CD4-positive, alpha-beta T cell treated with Interleukin-6 for 4 hours (primary cell): ENCODE results near the gene CEP41.

Experiments used
- DNase-seq: peaks from one replicate; pipeline ENCODE4 v3.0.0-alpha.2; 2020; ENCODE audit warnings: mixed read lengths

CEP41 gene

DNA sequence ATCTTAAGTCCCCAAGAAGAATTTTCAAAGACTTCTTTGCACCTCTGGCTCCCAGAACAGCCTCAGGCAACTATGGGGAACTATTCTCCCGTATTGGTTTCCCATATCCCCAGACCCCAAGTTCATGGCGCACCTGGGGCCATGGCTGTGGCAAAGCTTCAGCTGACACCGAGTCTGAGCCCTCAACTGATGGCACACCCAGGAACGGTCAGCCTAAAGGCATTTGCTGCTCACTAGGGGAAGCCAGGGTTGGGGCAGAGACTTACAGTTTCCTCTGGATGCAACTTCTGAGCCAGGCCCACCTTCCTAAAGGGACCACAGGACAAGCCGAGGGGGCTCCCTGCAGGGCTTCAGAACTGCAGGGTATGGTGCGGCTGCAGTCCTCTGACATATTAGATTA lies 74.3 kb downstream of the CEP41 start:
- DNase-seq = no peak

DNA sequence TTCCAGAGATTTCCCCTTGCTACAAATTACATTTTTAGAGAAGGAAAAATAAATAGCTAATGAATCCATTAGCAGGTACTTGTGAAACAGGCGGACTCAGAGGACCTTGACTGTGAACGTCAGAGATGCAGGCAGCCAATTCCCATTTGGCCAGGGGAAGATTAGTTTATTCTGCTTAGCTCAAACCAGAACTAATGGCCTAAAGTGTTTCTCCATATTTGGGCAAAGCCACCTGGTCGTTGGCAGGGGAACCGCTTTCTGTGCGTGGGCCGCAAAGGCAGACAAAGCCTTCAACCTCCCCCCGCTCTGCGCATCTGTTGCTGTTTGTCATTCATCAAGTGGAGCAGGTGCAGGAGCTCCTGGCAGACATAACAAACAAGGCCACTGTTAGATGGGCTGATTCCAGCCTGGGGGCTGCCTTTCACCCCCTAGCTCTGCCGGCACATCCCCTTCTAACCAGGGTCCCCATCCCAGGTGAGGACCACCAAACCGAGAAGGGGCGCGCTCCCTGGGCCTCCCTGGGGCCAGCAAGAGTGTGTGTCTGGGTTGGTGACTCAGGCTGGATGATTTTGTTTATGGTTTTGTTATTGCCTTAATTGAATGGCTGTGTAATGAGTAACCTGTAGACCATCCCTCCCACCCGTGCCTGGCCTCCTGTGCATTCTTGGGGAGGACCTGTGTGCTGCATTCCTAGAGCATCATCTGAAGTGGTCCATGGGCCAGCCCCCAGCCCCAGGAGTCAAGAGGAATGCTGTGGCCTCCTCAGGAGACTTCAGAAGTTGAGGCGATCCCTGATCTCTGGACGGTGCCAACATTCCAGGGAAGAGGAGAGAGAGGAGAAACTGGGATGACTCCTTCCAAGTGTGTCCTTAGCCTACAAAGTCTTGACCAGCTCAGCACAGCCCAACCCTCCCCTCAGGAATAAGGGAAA lies 75.0 kb downstream of the CEP41 start:
- DNase-seq = no peak

DNA sequence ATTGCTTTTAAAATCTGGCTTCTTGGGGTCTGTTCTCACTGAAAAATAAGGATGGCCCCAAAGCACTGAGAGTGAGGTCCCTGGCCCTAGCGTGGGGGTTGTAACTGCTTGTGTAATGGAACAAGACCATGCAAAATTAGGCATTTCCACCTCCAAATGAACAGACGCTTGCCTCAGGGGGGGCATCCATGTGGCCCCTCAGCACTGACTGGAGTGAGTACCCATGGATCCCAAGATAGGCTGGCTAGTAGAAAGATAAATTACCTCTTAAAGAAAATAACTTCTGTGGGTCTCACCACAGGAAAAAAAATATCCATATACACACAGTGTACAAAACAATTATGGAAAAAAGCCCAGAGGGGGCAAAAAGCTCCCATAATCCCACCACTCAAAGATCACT lies 75.7 kb downstream of the CEP41 start:
- no peak for DNase-seq

DNA sequence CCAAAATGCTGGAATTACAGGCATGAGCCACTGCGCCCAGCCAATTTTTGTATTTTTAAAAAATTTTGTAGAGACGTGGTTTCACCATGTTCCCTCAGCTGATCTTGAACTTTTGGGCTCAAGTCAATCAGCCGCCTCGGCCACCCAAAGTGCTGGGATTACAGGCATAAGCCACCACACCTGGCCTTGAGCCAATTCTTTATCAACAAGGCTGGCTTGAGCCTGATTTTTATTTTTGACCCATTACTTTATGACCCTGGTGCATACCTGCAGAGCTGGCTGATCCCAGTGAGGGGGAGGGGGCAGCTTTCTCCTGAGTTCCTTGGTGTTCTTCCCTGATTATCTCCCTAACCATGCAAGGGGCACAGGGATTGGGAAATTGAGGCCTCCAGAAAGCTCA lies 76.4 kb downstream of the CEP41 start:
- DNase-seq = no peak

DNA sequence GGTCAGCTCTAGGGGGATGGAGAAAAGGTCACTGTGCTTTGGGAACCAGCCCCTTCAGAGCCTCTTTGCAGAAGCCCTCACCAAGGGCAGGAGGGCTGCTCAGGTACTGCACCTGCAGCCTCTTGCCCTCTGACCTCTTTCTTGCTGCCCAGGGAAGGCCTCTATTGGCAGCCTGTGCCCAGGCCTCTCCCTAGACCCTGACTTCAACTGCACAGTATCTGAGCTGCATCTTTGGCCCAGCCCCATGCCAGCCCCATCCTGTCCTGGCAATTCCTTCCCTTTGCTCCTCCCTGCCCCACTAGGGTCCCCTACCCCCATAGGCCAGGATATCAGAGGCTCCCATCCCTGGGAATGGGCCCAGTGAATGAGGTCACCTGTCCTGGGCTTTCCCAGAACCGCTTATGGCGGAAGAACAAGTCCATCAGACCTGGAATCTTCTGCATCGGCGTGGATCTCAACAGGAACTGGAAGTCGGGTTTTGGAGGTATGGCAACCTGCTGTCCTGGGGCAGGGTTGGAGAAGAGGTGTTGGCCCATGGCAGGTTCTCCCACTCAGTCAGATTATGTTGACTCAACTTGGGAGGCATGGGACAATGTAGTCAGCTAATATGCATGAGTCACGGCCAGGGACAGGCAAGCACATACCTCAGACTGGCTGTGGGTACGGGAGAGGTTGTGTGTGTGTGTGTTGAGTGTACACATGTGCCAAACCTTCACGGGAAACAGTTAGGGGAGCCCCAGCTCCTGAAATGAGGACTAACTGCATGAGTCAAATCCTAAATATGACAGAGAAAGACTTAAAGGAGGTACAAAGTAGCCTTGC lies 77.6 kb downstream of the CEP41 start:
- no peak for DNase-seq

DNA sequence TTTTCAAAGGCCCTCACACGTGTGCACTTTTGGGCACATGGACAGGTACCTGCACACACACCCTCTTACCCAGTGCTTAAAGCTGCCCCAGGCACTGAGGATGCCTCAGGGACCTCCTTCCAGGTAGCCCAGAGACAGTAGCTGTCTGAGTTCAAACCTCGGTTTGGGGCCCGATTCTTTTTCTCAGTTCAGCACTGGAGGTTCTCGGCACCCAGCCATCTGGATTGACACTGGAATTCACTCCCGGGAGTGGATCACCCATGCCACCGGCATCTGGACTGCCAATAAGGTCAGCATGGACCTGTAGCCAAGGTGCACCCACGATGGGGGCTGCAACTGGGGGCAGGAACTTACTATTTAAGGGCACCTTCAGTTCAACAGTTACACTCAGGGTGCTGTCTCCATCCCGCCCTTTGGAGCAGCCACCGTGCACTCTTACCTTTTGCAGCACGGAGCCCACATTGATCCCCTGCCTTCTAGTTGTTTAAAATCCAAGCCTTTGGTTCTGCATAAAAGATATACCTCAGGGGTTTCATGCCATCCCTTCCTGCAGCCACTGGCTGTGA lies 78.5 kb downstream of the CEP41 start:
- DNase-seq = no peak

DNA sequence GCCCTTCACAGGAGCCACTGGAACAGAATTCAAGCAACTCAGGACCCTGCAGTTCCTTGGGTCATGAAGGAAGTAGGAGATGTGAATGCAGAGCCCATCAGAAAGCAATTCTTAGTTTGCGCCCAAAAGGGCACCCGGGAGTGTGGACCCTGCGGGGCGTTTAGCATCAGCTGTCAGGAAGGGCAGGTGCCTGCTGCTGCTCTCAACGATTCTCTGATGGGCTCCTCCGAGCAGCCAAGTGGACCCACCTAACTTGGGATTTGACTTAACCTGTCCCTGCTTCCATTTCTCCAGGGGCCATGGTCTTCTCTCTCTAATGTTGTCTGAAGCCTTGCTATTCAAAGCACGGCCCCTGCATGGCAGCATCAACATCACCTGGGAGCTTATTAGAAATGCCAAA lies 79.1 kb downstream of the CEP41 start:
- no peak for DNase-seq

DNA sequence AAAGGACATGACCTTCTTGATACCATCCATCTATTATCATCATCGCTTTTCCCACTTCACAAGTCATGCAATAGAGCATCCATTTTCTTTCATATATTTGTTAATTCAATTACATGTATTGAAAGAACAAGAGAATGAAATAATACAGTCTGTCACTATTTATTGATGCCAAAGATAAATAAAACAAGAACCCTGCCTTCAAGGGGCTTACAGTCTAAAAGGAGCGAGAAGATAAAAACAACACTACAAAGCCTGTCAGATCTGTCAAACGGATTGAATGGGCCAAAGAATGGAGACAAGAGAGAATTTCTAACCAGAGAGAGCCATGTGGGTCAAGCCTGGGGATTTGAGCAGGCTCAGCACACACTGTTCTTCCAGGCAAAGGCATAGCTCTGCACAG lies 80.3 kb downstream of the CEP41 start:
- DNase-seq = no peak

DNA sequence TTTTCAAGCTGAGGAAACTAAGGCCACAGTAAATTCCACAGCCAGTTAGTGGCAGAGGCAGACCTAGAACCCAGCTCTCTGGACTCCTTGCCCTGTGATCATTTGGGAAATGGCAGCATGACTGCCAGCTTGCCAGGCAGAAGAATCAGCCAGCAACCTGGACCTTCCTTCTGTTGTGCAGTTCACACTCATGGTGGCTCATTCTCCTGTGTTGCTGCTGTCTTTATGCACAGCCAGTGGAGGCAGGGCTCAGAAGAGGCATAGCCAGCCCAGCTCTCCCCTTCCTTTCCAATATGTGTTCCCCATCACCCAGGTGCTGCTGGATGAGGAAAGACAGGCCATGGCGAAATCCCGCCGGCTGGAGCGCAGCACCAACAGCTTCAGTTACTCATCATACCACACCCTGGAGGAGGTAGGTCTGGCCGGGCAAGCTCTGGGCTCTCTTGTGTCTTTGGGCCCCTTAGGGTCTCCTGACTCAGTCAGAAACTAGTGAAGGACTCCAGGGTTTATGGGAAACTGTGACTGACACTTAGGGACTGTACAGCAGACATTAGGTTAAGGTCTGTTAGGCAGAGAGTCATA lies 81.4 kb downstream of the CEP41 start:
- no peak for DNase-seq

DNA sequence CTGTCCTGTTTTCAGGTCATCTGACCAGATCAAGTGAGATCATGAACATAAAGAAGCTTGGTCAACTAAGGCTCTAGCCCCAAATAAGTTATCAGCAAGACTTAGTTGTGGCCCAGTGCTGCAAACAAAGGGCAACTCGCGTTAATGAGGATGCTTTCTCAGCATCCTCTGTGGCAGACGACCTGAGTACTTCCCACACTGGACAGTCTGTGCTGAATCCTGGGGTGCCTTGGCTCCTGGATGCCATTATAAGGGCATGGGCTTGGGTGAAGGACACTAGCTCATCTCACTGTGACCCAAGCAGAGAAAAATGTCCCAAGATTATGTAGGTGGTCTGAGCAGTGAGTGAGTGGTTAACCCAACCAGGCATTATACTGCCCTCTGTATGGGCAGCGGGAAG lies 82.3 kb downstream of the CEP41 start:
- no peak for DNase-seq

DNA sequence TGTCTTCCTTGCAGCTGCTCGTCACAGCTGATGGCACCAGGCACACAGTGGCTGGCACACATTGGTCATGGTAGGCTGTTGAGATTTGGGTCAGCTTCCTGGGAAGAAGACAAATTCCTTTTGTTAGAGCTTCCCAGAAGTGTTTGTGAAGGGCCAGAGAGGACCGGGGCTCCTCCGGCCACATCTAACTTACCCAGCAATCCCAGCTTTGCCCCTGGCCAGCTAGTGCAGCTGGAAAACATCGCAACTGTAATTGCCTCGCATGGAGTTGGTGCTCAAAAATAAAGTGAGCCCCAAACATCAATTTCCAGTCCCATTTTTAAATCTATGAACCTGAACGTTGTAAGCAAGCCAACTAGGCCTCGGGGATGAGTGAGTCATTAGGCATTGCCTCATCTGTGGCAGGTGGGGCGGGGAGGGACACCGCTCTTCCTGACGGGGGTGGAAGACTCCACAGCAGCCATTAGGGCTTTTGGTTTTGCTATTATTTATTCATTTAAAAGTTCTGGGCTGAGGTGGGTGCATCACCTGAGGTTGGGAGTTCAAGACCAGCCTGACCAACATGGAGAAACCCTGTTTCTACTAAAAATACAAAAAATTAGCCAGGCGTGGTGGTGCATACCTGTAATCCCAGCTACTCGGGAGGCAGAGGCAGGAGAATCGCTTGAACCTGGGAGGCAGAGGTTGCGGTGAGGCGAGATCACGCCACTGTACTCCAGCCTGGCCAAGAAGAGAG lies 83.8 kb downstream of the CEP41 start:
- no peak for DNase-seq

DNA sequence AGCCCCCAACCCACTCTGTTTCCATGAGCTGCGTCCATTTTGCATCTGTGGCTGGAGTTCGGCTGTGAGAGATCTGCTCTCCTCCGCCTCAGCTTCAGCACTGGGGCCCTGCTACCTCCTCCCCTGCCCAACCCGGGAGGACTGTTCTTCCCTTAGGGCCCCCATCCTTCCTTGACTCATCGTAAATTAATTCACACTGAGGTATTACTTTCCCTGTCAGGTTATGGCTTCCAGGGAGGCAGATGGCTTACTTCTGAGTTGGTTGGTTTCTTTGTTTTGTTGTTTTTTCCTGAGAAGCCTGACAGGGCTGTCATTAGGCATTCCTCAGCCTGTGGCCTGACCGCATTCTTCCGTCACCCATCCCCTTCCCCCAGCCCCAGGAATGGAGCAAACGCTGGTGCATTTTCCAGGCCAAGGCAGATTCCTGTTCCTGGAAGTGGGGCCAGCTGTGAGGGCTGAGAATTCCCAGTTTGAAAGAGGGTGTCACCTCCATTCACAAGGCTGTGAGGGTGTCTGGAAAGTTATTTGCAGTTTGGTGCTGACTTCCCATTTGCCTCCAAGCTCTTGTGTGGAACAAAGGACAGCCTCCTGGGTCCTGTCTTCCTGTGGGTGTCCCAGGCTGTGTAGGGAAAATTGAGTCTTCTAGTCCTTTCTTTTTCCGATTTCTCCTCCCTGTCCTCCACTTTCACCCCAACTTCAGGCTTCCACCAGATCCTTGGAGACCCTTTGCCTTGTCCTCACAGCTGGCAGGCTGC lies 84.5 kb downstream of the CEP41 start:
- DNase-seq = no peak

DNA sequence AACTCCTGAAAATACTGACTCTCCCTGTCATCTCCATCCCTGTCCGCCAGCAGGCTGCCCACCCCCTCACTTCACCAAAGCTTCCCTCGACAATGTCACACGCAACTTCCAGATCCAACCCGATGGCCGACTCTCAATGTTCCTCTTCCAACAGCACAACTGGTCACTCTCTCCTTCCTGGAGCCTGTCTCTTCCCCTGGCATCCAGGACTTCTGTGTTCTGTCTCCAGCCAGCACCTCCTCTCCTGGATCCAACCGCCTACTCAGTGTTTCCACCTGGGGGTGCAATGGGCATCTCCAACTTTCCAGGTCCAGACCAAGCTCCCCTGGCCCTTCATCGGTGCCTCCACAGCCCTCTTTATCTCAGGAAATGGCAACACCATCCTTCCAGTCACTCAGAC lies 87.6 kb downstream of the CEP41 start:
- no peak for DNase-seq

DNA sequence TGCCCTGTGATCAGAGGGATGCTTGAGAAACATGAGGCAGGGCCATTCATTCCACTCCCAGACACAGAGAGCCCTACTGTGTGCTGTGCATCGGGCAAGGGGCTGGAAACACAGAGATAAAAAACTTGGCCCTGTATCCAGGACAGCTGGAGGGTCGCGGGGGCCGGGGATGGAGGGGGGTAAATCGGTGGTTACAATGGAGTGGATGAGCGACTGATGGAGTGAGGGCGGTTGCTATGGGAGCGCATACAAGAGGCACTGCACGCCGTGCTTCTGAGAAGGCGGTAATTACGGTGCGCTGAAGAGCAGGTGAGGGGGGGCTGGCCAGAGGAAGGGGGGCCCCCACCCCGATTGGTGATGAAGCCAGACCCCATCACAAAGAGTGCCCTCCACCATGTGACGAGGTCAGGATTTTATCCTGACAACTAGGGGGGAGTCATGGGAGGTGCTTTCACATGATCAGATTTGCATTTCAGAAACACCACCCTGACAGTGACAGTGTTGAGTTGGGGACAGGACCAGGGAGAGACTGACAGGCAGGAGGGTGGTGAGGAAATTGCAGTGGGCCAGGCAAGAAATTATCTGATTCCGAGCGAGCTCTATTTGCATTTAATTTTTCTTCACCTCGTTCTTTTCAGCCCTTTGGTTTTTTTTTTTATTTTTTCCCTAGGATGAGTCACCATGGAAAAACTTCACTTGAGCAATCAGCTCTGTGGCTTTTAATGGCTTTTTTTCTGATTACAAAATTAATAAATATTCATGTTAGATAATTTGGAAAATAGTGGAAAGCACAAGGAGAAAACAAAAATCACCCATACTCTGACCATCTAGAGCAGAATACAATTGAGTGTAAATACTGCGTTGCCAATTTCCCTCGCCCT lies 88.4 kb downstream of the CEP41 start:
- no peak for DNase-seq

DNA sequence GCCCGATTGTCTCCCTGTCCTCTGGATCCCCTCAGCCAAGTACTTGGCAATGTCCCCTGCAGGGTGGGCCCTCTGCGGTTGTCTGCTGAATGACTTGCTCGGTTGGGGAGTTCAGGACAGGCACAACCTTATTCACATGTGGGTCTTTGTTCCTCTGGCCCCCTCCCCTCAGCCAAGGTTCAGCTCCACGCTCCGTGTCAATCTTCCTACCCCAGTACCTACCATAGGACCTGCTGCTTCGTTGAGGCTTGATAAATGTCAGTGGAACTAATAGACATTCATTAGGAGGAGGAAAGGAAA lies 89.1 kb downstream of the CEP41 start:
- DNase-seq = no peak

DNA sequence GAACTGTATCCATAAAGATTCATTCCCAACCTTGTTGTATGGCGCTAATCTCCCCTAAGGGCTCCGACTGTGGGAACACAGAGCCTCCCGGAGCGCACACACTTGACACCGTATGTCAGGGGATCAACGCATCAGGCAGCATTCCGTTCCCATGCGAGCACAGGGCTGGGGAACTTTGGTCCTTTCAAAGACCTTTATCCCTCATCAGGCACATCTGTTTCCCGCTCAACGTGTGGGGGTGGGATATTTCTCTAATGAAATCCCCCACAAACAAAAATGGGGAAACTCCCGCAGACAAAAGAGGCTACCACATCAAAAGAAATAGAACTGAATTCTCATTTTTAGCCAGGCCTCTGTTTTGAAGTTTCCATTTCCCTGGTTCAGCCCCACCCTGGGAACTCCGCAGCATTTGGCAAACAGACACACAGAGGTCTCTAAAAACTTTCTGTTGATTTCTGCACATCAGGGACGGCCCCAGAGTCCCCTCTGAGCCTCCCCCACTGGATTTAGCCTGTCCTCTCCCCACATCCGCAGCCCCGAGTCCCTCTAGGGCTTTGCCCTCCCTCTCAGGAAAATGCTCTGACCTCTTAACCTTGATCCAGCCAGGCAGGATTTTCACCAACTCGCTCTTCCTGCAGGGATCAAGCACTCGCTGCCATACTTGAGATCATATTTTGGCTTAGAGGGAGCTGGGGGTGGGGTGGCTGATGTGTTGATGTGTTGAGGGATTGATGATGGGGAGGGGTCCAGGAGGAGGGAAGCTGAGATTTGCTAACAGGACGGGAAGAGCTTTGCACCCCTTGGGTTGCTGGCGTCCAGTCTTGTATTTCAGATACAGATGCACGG lies 89.6 kb downstream of the CEP41 start:
- no peak for DNase-seq

DNA sequence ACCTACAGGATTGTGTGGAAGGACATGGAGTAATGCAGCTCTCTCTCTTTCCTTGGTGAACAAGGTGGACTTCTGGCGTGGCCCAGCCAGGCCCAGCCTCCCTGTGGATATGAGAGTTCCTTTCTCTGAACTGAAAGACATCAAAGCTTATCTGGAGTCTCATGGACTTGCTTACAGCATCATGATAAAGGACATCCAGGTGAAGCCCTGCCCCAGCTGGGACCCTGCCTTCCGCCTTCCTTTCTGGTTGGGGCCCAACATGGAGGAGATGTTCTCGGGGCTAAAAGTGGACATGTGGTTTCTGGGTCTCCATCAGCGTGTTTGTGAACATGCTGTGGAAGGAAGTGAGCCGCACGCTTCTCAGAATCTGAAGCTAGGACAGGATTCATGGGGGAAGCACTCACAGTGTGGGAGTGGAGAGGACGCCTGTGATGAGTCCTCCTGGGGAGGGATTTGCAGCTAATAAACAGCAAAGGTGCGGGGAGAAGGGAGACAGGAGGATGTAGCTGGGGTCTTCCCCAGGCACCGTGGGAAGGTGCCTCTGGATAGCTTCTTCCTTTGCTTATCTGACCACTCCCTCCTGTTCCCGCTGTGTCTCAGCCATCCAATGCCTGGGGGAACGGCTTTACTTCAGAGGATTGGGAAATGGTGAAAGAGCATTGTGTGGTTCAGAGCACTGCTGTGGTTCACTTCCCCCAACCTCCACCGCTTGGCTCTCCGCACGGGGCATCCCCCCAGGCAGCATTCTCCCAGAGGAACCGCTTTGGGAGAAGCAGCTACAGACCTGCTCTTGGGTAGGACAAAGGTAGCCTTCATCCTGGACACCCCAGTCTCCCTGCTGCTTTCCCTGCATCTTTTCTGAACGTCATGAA lies 90.7 kb downstream of the CEP41 start:
- no peak for DNase-seq

DNA sequence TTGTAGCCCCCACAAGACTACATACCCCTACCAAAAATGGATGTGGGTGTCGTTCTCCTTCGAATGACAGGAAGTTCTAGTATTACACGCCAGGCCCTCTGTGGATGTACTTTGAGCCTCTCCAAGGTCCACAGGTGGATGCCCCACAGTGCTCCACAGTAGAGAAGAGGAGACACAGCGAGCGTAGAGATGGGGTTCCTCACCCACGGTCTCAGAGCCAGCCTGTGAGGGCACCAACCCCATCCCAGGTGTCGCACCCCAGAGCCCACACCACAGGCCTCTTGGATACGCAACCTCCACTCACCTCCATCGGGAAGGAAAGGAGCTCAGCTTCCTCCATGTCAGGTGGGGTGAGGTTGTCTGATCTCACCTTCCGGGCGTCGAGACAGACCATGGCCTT lies 93.9 kb downstream of the CEP41 start:
- DNase-seq = no peak
